Left kidney (tissue), 1 donor: ENCODE measurements around the gene KIF1A. TPM values are rescaled to one million over a fixed set of nuclear protein-coding genes. Genes with fewer than 3 reads are reported as not detected.

ENCODE experiments used
- polyA plus RNA-seq: library from polyadenylated mRNA; unstranded; fragments of 120-200 nt; gene quantifications from one replicate; pipeline ENCODE4 v1.2.1, GENCODE V29; 2013; ENCODE audit not compliant: insufficient read length

KIF1A gene
- polyA plus RNA-seq, 1 donor: 11.1 TPM

Other genes starting within 250 kb of the KIF1A start
- 24.9 TPM for gene CAPN10, start 233.5 kb downstream of the KIF1A start, polyA plus RNA-seq
- 2.9 TPM for gene GPR35, start 194.7 kb downstream of the KIF1A start, polyA plus RNA-seq
- 0.35 TPM for gene AQP12B, start 137.3 kb downstream of the KIF1A start, polyA plus RNA-seq
- not detected for gene AQP12A, start 128.4 kb downstream of the KIF1A start, polyA plus RNA-seq
- 0.12 TPM for gene AGXT, start 48.6 kb upstream of the KIF1A start, polyA plus RNA-seq
- 4.8 TPM for gene MAB21L4, start 75.9 kb upstream of the KIF1A start, polyA plus RNA-seq
- 0.10 TPM for gene CROCC2, start 86.1 kb upstream of the KIF1A start, polyA plus RNA-seq
- gene SNED1, start 178.4 kb upstream of the KIF1A start, polyA plus RNA-seq: 8.2 TPM